GM12878 (cell line): ENCODE data around the gene MSANTD2.

Source experiments
- EZH2 ChIP-seq: IDR thresholded peaks from 2 replicates; pipeline ENCODE4 v1.6.1; 2012; ENCODE audit warnings: low read depth, mild to moderate bottlenecking, control low read depth, inconsistent platforms, low read length, borderline replicate concordance; ENCODE audit not compliant: control insufficient read depth
- SIN3A ChIP-seq: IDR thresholded peaks from 2 replicates; pipeline ENCODE4 v1.6.1; 2012; ENCODE audit warnings: low read depth, low read length, improper control_type of control experiment

DNA sequence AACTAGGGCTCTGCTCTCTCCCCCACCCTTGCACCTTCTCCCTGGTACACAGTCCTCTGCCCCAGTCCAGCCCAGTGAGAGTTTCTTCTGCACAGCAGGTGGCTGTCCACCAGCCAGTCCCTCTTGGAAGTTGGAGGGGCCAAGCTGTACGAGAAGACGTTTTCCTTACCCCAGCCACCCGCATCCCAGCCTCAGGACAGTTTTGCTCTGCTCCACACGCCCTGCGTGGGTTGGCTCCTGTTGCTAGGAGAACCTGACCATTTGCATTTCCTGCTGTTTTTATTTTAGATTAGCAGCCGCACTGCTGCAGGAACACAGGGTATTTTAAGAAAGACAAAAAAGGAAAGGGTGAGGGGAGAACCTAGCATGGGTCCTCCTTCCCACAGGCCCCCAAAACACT, 78.0 kb downstream of the MSANTD2 start:
- TF ChIP-seq SIN3A (no peak), EZH2 (no peak)
